Transverse colon (tissue), 4 donors: ENCODE data around the gene IL9R.
"Not testable (repeated sequence)": the region's sequence is repeated elsewhere in the genome, so short reads cannot be mapped to it uniquely, and the experiment has no call there.

ENCODE experiments used
- EP300 ChIP-seq: sonication (generic); formaldehyde crosslinking; IDR thresholded peaks from one replicate; pipeline ENCODE4 v1.6.1; 2017; ENCODE audit warnings: antibody characterized with exemption, low read depth
- POLR2A ChIP-seq: fragments of 450-650 bp; IDR thresholded peaks from one replicate; pipeline ENCODE4 v1.6.1; 2016; ENCODE audit warnings: antibody characterized with exemption, mild to moderate bottlenecking, moderate library complexity
- POLR2AphosphoS5 ChIP-seq, 3 donors: sonication (generic); formaldehyde crosslinking; IDR thresholded peaks; one replicate each; pipeline ENCODE4 v1.6.1; 2016; ENCODE audit warnings: antibody characterized with exemption in 3 of 3
- TF ChIP-seq, protein P1 (sequence below), 5 experiments: fragments of 200-600 bp in 3 of 5; fragments of 450-650 bp in 2 of 5; sonication (generic) in 3 of 5; IDR thresholded peaks; 1 replicate in 2 of 5; 2 replicates in 3 of 5; pipeline ENCODE4 v1.5.1; 2016 to 2017; ENCODE audit warnings: antibody characterized with exemption in 5 of 5, inconsistent platforms in 3 of 5, mild to moderate bottlenecking in 2 of 5, moderate library complexity in 1 of 5

DNA sequence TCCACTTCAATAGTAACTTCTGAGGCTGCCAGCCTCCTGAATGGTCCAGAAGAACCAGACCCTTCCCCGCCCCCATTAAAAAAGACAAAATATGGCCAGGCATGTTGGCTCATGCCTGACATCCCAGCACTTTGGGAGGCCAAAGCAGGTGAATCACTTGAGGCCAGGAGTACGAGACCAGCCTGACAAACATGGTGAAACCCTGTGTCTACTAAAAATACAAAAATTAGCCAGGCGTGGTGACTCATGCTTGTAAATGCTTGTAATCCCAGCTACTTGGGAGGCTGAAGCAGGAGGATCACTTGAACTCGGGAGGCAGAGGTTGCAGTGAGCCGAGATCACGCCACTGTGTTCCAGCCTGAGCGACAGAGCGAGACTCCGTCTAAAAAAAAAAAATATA is 2.3 kb downstream of the IL9R start:
- TF ChIP-seq, protein P1, sequence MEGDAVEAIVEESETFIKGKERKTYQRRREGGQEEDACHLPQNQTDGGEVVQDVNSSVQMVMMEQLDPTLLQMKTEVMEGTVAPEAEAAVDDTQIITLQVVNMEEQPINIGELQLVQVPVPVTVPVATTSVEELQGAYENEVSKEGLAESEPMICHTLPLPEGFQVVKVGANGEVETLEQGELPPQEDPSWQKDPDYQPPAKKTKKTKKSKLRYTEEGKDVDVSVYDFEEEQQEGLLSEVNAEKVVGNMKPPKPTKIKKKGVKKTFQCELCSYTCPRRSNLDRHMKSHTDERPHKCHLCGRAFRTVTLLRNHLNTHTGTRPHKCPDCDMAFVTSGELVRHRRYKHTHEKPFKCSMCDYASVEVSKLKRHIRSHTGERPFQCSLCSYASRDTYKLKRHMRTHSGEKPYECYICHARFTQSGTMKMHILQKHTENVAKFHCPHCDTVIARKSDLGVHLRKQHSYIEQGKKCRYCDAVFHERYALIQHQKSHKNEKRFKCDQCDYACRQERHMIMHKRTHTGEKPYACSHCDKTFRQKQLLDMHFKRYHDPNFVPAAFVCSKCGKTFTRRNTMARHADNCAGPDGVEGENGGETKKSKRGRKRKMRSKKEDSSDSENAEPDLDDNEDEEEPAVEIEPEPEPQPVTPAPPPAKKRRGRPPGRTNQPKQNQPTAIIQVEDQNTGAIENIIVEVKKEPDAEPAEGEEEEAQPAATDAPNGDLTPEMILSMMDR (IDR thresholded peaks at IDR 0.05): not testable (repeated sequence)
- not testable (repeated sequence) for TF ChIP-seq EP300; POLR2A; POLR2AphosphoS5 (IDR thresholded peaks at IDR 0.05)
